ENCODE results near the gene NUMB.
A peak's percentile ranks its signal among the peaks of the same experiment; 100 is the strongest.

Gene NUMB

GRCh38 chr14:73249108-73249507 is 209.2 kb downstream of the NUMB start:
- no peak for DNase-seq (ENCODE audit: low spot score)
- TF ChIP-seq, protein P1, sequence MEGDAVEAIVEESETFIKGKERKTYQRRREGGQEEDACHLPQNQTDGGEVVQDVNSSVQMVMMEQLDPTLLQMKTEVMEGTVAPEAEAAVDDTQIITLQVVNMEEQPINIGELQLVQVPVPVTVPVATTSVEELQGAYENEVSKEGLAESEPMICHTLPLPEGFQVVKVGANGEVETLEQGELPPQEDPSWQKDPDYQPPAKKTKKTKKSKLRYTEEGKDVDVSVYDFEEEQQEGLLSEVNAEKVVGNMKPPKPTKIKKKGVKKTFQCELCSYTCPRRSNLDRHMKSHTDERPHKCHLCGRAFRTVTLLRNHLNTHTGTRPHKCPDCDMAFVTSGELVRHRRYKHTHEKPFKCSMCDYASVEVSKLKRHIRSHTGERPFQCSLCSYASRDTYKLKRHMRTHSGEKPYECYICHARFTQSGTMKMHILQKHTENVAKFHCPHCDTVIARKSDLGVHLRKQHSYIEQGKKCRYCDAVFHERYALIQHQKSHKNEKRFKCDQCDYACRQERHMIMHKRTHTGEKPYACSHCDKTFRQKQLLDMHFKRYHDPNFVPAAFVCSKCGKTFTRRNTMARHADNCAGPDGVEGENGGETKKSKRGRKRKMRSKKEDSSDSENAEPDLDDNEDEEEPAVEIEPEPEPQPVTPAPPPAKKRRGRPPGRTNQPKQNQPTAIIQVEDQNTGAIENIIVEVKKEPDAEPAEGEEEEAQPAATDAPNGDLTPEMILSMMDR (IDR thresholded peaks at IDR 0.05; ENCODE audit: borderline replicate concordance, control extremely low read depth, extremely low read depth, insufficient read depth, missing control alignments) = no peak
- in situ Hi-C loops (cut with MboI; ENCODE audit: low sequenced_read_pairs, unreplicated experiment) = no loop called here

DNA sequence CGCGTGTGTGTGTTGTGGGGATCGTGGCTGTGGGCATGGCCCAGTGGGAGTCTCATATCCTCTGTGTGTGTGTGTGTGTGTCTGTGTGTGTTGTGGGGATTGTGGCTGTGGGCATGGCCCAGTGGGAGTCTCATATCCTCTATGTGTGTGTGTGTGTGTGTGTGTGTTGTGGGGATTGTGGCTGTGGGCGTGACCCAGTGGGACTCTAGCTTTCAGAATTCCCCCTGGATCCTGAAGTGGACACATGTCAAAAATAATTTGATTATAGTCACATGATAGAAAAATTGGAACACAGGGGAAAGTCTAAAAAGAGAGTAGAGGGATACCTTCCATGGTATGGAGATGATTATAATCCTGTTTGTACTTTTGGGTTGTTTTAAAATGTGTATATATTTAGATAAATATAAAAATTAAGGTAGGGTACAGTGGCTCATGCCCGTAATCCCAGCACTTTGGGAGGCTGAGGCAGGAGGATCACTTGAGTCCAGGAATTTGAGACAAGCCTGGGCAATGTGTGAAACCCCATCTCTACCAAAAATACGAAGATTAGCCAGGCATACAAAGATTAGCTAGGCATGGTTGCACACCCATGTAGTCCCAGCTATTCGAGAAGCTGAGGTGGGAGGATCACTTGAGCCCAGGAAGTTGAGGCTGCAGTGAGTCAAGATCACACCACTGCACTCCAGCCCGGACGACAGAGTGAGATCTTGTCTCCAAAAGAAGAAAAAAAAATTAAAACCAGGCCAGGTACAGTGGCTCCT is 210.1 kb downstream of the NUMB start:
- in situ Hi-C loops (cut with MboI; ENCODE audit: low sequenced_read_pairs, unreplicated experiment) = no loop called here
- no peak for DNase-seq (ENCODE audit: low spot score)
- TF ChIP-seq, protein P1 (IDR thresholded peaks at IDR 0.05; ENCODE audit: borderline replicate concordance, control extremely low read depth, extremely low read depth, insufficient read depth, missing control alignments) = no peak

- TF ChIP-seq, protein P1 (IDR thresholded peaks at IDR 0.05; ENCODE audit: borderline replicate concordance, control extremely low read depth, extremely low read depth, insufficient read depth, missing control alignments) = no peak
- in situ Hi-C loops (cut with MboI; ENCODE audit: low sequenced_read_pairs, unreplicated experiment) = no loop called here
- DNase-seq (ENCODE audit: low spot score) = no peak
These were observed 211.8 kb downstream of the NUMB start for GRCh38 chr14:73246387-73247150.

DNA sequence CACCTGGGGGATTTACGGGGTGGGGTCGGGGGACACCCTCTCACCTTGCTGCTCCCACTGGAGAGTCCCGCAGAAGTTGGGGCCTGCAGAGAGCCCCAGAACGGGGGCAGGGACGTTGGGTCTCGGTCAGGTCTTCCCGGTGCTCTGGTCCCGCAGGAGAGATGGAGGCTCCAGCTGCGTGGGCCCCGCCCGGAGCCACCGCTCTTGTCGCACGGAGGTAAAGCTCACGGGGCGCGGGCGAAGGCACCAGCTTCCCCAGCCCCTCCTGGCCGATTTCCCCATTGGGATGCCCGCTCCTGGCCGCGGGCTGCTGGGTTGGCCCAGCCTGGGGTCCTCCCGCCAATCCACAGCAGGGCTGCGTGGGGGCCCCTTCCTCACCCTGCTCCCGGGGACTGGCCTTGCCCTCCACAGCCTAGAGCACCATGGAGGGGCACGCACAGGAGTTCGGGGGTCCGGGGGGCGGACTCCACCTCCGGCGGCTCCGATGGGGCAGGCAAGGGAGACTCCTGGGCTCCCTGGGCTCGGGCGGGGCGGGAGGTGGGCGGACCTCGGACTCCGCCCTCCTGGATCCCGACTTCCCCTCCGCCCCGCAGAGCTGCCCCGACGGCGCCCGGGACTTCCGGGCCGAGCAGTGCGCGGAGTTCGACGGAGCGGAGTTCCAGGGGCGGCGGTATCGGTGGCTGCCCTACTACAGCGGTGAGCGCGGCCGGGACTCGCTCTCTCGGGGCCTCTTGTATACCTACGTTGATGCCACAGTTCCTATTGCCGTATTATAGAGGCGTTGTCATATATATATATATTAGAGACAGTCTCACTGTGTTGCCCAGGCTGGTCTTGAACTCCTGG is 212.6 kb downstream of the NUMB start:
- in situ Hi-C loops (cut with MboI; ENCODE audit: low sequenced_read_pairs, unreplicated experiment) = no loop called here
- DNase-seq (ENCODE audit: low spot score) = peak; percentile 81

DNA sequence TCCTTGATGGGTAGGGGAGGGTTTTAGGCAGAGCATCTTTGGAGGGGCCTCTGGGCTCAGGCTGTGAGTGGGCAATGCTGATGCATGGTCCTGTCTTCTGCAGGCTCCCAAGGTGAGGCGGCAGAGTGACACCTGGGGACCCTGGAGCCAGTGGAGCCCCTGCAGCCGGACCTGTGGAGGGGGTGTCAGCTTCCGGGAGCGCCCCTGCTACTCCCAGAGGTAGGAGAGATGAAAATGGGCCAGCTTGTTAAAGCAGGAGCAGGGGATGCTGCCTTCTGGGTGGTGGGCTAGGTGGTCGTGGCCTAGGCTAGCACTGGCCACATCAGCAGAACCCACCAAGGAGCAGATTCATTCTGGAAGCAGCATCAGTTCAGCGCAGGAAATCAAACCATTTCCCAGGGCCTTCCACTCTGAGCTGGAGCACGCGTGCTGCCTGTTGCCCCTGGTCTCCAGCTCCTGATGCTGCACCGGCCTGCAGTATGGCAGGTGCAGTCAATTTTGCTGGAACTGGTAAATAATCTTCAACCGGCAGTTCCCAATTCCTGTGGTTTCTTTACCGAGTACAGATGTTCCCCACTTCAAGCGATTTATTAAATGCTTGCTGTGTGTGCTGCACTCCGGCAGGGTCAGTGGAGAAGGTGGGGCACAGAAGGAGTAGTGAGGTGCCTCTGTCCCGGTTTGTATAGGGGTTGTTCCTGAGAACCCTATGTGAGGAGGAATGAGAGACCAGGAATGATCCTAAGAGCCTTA is 213.6 kb downstream of the NUMB start:
- in situ Hi-C loops (cut with MboI; ENCODE audit: low sequenced_read_pairs, unreplicated experiment) = no loop called here
- DNase-seq (ENCODE audit: low spot score) = no peak
- TF ChIP-seq, protein P1 (IDR thresholded peaks at IDR 0.05; ENCODE audit: borderline replicate concordance, control extremely low read depth, extremely low read depth, insufficient read depth, missing control alignments) = no peak

More for the DNA sequence above, 212.6 kb downstream of the NUMB start:
- TF ChIP-seq, protein P1 (IDR thresholded peaks at IDR 0.05; ENCODE audit: borderline replicate concordance, control extremely low read depth, extremely low read depth, insufficient read depth, missing control alignments) = no peak
